ENCODE measurements around the gene MYOCOS.
"Not testable (repeated sequence)": the region's sequence is repeated elsewhere in the genome, so short reads cannot be mapped to it uniquely, and the experiment has no call there.

MYOCOS gene

GRCh38 chr1:171622152-171622462 is at the start of gene MYOCOS:
Gene MYOCOS (plus strand): TSS chr1:171622243. CDS start chr1:171623884, 1,641 bp downstream.
- no peak for DNase-seq

GRCh38 chr1:171576144-171576543 is 45.9 kb upstream of the MYOCOS start:
- no peak for DNase-seq

DNA sequence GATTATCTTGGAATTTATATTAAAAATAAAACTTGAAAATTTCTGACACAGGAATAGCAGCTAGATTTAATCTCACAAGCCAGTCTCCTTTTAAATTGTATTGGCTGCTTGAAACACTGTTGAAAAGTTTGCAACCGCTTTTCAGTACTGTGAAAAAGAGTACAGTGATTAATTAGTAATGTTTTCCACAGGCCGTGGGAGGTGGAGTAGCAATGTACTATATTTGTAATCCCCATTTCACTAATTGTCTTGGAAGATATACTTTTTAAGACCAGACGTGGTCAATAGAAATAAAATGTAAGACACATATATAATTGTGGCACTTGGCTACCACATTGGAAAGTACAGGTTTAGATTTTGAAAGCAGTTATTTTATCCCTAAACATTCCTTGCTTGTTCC is 40.8 kb upstream of the MYOCOS start:
- DNase-seq, result no peak

DNA sequence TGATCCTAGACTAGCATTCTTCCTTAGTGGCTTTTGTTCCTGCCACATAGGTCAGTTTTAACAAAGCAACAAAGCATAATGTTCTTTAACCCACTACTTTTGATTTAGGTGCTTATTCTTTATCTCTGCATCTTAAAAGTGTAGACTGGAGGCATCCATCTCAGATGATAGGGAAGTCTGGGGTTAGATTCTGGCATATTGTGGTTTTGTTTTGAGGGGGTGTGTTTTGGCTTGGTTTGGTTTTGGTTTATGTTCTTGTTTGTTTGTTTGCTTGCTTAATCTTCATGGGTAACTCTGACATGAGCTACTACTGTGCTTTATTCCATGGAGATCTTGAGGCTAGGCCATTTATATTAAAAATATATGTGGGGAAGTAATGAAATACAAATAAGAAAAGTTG is 40.3 kb upstream of the MYOCOS start:
- no peak for DNase-seq

GRCh38 chr1:171582589-171582988 is 39.5 kb upstream of the MYOCOS start:
- no peak for DNase-seq

DNA sequence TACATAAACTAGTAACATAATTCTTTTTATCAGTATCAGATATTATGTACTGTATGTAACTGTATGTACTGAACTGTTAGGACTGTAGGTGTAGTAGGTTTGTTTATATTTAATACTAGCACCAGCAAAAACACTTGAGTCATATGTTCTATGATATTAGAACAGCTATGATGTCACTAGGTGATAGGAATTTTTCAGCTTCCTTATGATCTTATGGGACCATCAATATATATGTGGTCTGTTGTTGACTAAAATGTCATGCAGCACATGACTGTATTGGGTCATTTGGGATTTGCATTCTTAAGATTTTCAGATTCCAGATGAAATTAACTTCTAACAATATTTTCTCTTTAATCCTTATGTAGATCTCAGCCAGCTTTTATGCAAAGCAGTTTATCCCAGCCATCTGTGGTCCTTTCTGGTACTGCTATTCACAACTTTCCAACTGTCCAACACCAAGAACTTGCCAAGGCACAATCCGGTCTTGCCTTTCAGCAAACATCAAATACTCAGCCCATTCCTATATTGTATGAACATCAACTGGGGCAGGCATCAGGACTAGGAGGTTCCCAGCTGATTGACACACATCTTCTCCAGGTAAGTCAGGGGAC is 38.3 kb upstream of the MYOCOS start:
- no peak for DNase-seq

GRCh38 chr1:171585715-171586114 is 36.3 kb upstream of the MYOCOS start:
- no peak for DNase-seq

DNA sequence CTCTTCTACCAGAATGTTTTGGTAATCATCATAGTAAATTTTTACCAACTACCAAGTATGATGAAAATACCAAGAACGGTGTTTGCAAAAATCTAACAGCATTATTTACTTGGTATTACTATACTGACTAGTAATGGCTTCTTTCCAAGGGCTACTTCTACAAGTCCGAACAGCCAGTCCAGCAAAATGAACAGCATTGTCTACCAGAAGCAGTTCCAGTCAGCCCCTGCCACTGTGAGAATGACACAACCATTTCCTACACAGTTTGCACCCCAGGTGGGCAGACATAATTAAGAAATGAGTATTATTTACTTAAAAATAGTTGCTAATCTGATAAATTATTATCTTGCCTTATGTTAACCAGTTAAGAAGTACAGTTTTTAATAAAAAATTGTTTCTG is 33.8 kb upstream of the MYOCOS start:
- DNase-seq, result no peak

DNA sequence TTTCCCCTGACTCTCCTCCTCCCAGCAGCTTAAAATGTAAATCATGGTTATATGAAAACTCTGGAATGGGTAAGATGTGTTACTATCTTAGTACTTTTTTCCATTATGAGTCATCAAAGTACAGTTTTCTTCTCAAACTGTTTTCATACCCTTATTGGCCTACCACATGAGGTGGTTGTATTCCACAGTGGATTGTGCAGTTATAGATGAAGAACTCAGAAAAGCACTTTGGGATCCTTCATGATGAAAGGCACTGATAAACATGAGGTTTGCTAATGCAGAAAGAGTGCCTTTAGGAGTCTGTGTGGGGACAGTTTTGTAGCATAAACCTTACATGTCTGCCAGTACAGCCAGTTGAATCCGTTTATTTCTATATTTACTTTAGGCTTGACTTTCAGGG is 32.0 kb upstream of the MYOCOS start:
- no peak for DNase-seq

DNA sequence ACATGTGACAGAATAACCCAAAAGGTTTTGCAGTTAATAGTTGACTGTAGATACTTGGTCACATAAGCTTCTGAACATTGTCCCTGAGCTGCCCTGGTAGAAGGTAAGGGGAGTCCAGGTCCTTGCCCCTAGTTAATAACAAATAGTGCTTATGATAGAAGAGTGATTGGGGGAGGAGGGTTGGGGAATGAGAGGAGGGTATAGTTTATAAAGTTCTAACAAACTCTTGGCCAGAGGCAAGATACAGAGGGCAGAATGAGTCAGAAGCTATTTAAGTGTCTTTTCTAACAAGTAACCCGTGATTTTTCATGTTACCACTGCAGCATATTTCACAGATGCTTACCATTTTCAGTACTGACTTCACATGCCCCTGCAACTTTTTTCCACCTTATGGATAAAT is 26.7 kb upstream of the MYOCOS start:
- DNase-seq, result no peak

GRCh38 chr1:171596119-171596518 is 25.9 kb upstream of the MYOCOS start:
- no peak for DNase-seq

DNA sequence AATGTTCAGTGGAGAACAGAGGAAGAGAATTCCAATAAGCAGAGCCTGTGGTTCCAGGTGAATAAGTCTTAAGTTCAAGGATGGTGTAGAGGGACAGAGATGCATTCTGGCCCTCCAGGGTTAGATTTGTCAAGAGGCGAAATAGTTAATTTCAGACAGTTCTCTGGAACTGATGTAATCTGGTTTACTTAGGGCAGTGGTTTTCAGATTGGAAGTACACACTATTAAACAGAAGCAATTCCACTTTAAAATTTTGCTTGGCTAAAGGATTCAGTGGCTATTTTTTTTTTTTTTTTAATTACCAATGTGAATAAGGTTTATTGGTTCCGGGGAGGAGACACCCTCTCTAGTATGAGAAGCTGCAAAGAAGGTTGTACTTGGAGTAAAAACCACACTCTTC is 25.3 kb upstream of the MYOCOS start:
- DNase-seq, result no peak

GRCh38 chr1:171597203-171597602 is 24.8 kb upstream of the MYOCOS start:
- no peak for DNase-seq

GRCh38 chr1:171600310-171600709 is 21.7 kb upstream of the MYOCOS start:
- not testable (repeated sequence) for DNase-seq

GRCh38 chr1:171600862-171601261 is 21.2 kb upstream of the MYOCOS start:
- no peak for DNase-seq

DNA sequence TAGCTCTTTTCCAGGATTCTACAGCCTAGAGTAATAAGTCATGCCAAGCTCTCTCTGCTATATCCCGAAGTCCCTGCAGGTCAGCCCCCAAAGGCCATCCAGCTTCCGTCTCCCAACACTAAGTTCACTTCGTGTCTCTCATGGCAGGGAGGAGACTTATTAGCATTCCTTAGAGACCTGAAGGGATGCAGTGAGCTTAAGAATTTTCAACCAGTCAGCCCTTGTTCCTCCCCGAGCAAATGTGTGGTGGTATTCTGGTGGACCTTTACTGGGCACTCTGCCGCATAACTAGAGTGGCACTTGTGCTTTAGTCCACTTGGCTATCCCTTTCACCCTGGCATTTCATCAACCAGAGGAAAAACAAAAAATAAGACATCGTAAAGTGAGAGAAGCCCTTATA is 19.0 kb upstream of the MYOCOS start:
- DNase-seq, result not testable (repeated sequence)

- DNase-seq, result no peak
Observed at GRCh38 chr1:171606402-171606941, 15.6 kb upstream of the MYOCOS start.

DNA sequence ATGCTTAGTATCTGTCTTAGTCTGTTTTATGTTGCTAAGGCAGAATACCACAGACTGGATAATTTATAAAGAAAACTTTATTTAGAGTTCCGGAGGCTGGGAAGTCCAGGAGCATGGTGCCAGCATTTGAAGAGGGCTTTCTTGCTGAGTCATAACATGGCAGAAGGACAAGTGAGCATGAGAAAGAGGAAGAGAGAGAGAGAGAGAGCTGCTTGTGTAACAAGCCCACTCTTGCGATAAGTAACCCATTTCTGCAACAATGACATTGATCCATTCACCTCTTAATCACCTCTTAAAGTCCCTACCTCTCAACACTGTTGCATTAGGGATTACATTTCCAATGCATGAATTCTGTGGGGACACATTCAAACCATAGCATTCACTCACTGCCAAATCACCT is 11.7 kb upstream of the MYOCOS start:
- peak; percentile 38 for DNase-seq

GRCh38 chr1:171611306-171611705 is 10.7 kb upstream of the MYOCOS start:
- DNase-seq, result no peak

DNA sequence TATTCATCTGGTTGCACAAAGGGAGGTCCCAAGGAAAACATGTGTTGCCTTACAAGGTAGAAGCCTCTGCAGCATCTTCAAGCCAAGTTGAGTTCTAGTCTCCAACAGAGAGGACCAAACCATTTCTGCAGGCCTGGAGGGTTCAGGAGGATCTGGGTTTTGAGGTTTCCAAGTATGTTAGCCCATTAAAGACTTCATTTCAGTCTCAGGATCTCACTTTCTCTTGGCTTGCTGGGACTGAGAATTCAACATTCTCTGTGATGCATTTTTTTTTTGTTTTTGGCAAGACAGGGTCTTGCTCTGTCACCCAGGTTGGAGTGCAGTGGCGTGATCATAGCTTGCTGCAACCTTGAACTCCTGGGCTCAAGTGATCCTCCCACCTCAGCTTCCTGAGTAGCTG is 8.8 kb upstream of the MYOCOS start:
- DNase-seq, result no peak

DNA sequence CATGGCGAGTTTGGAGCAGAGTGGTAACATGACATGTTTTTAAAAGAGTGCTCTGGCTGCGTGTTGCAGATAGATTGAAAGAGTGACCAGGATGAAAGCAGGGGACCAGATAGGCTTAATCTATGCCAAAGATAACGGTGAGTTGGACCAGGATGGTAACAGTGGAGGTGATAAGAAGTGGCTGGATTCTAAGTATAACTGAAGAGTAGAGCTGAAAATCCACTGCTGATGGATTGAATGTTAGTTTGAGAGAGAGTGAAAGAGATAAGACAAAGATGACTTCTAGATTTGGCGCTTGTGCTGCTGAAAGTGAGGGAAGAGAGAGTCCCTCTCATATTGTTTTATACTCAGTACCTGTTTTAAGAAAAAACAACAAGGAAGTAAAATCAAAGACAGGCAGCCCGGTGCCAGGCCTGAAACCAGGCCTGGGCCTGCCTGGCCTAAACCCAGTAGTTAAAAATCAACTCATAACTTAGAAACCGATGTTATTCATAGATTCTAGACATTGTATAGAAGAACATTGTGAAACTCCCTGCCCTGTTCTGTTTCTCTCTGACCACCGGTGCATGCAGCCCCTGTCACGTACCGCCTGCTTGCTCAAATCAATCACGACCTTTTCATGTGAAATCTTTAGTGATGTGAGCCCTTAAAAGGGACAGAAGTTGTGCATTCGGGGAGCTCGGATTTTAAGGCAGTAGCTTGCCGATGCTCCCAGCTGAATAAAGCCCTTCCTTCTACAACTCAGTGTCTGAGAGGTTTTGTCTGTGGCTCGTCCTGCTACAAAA is 6.7 kb upstream of the MYOCOS start:
- DNase-seq, result not testable (repeated sequence)

GRCh38 chr1:171616586-171616985 is 5.5 kb upstream of the MYOCOS start:
- no peak for DNase-seq

- DNase-seq, result no peak
Observed at GRCh38 chr1:171623651-171624331, 1.7 kb downstream of the MYOCOS start.

GRCh38 chr1:171625225-171625624 is 3.2 kb downstream of the MYOCOS start:
- DNase-seq, result no peak

Data from suppressor macrophage treated with lipopolysaccharide for 4 hours (primary cell).